ENCODE data around the gene GPR78. TPM values are rescaled to one million over a fixed set of nuclear protein-coding genes. Genes with fewer than 3 reads are reported as not detected.
A peak's percentile ranks its signal among the peaks of the same experiment; 100 is the strongest.

The GPR78 gene
- total and polyA plus RNA-seq, 2 of the 8 experiments (the other 6 are each of a cell fraction or from before 2014, with no cell fraction given) = 1.0 to 3.0 TPM

- H4K20me1 ChIP-seq (replicated peaks in 1 of 2; ENCODE audit: control insufficient read depth in 1 of 2, insufficient read depth in 2 of 2, low read length in 2 of 2) = no peaks in the 10 kb centered on the region
- no peaks in the 10 kb centered on the region for H3K9me3 ChIP-seq (ENCODE audit: insufficient read depth in 2 of 2, low read depth in 1 of 2, low read length in 1 of 2)
- H3K14ac ChIP-seq (ENCODE audit: insufficient read length) = no peak overlapping the region
- H4K91ac ChIP-seq (replicated peaks; ENCODE audit: insufficient read length, low read length) = peak overlapping the region; percentile 66
- 0 out of 2 replicates have a peak overlapping the region, but pooled peaks have one; percentile 81 for H2BK15ac ChIP-seq (ENCODE audit: low read length)
- no peak overlapping the region for H3K56ac ChIP-seq (replicated peaks; ENCODE audit: insufficient read length, low read depth, low read length)
- H3K23me2 ChIP-seq (ENCODE audit: low read depth, low read length) = no peaks in the 10 kb centered on the region
- H3K27me3 ChIP-seq (replicated peaks in 1 of 4; ENCODE audit: control insufficient read depth in 3 of 4, extremely low read depth in 1 of 4, insufficient read depth in 3 of 4, low read length in 3 of 4) = no peaks in the 10 kb centered on the region; a peak in 2 of 7 replicates
- H3K79me2 ChIP-seq (ENCODE audit: control insufficient read depth in 1 of 2, insufficient read depth in 2 of 2, low read length in 2 of 2) = no peaks in the 10 kb centered on the region
- no peak overlapping the region for H2AK5ac ChIP-seq (ENCODE audit: low read depth, low read length)
- ChIA-PET POLR2A (ENCODE audit: partially characterized antibody) (interaction anchor here (1.2 to 1.4 kb wide), 2 partner anchors 11 to 79 kb away, joined by 4 read pairs; no protein-coding TSS in a partner anchor), CTCF (ENCODE audit: partially characterized antibody) (interaction anchor here (0.9 to 14.7 kb wide), 11 partner anchors 10 to 74 kb away, joined by 3 to 237 read pairs (median 4); partner anchors contain the start of genes CPZ and GPR78)
- H2BK20ac ChIP-seq (ENCODE audit: low read length) = peak overlapping the region; percentile 48; the same call in 1 of the 2 replicates
- 95% methylated on average over 32 of the region's 32 CpGs; no CpG with 5 or more reads in 1 of the 2 experiments for WGBS, 2 experiments (ENCODE audit: extremely low coverage in 1 of 2, insufficient coverage in 1 of 2, insufficient read length in 1 of 2, insufficient replicate concordance in 2 of 2, low coverage in 1 of 2, low lambda C conversion rate in 2 of 2, missing lambda C conversion rate in 1 of 2)
- H4K5ac ChIP-seq (ENCODE audit: insufficient read length, low read depth, low read length) = no peak overlapping the region
- H3K79me1 ChIP-seq (ENCODE audit: low read depth, low read length) = no peaks in the 10 kb centered on the region
- no peak overlapping the region for H3K27ac ChIP-seq (ENCODE audit: low read depth, low read length)
- H4K8ac ChIP-seq (ENCODE audit: extremely low read depth, insufficient read depth, low read length) = peak overlapping the region; percentile 39
- H3K18ac ChIP-seq (ENCODE audit: extremely low read depth, low read length) = no peak overlapping the region; the same call in 1 of the 2 replicates
- H3K4me3 ChIP-seq (ENCODE audit: extremely low read depth in 1 of 4, insufficient read depth in 2 of 4, low read depth in 3 of 4, low read length in 4 of 4) = no peak overlapping the region
- H3K4me1 ChIP-seq (replicated peaks in 1 of 4; ENCODE audit: control insufficient read depth in 3 of 4, insufficient read depth in 4 of 4, low read length in 3 of 4) = peaks cover 0 to 15% (median 3%) of the 10 kb centered on the region in 4 experiments; a peak in 4 of 7 replicates
- H3K36me3 ChIP-seq (ENCODE audit: control insufficient read depth in 2 of 4, insufficient read depth in 4 of 4, low read length in 3 of 4) = no peaks in the 10 kb centered on the region
- H3K9ac ChIP-seq (replicated peaks in 1 of 4; ENCODE audit: extremely low read depth in 1 of 4, low read depth in 3 of 4, low read length in 3 of 4) = no peak overlapping the region
- FAIRE-seq (no peak), DNase-seq (ENCODE audit: low read depth in 1 of 2, low spot score in 2 of 2) (no peak)
- H3K23ac ChIP-seq (ENCODE audit: insufficient read length) = no peak overlapping the region
- peak overlapping the region; percentile 60; the same call in 1 of the 2 replicates for H2BK12ac ChIP-seq (ENCODE audit: low read depth, low read length)
- no peak overlapping the region for H3K4me2 ChIP-seq (ENCODE audit: insufficient read depth in 1 of 2, low read depth in 2 of 2, low read length in 2 of 2)
- peak overlapping the region; percentile 52 for H2BK120ac ChIP-seq (replicated peaks; ENCODE audit: low read depth, low read length)
- no peak overlapping the region for H2BK5ac ChIP-seq (ENCODE audit: low read depth, low read length)
- H2AFZ ChIP-seq (ENCODE audit: low read length) = peak overlapping the region; percentile 37; the same call in 1 of the 2 replicates
- H3K4ac ChIP-seq (replicated peaks; ENCODE audit: insufficient read length, low read depth, low read length) = no peak overlapping the region
- TF ChIP-seq ZNF274 (IDR thresholded peaks at IDR 0.05; ENCODE audit: borderline replicate concordance, extremely low read depth, low read length) = no peak
- no peak for TF ChIP-seq GTF2F1 (IDR thresholded peaks at IDR 0.05; ENCODE audit: borderline replicate concordance, low read depth, low read length)
- no peak for TF ChIP-seq MAX (IDR thresholded peaks at IDR 0.05)
- TF ChIP-seq ASH2L (IDR thresholded peaks at IDR 0.05; ENCODE audit: low read length) = no peak
- no peak for TF ChIP-seq SIX5 (IDR thresholded peaks at IDR 0.05; ENCODE audit: low read depth, low read length)
These were observed 35.3 kb upstream of the GPR78 start for GRCh38 chr4:8544741-8545438.

Measured in H1 (cell line).